HFF-Myc (cell line): ENCODE measurements around the gene TBC1D14.

Source experiments
- DNase-seq: peaks from one replicate; pipeline ENCODE4 v3.0.0-alpha.2; 2011; ENCODE audit warnings: low read depth; ENCODE audit errors: extremely low read depth
- H3K4me3 ChIP-seq: replicated peaks from 2 replicates; pipeline ENCODE4 v1.5.1; 2011; ENCODE audit warnings: low read depth, mild to moderate bottlenecking, control low read depth, low read length
- CTCF ChIP-seq: IDR thresholded peaks from 2 replicates; pipeline ENCODE4 v1.5.1; 2012; ENCODE audit warnings: mild to moderate bottlenecking, low read depth, low read length, control low read depth; ENCODE audit errors: missing control alignments

Gene TBC1D14

DNA sequence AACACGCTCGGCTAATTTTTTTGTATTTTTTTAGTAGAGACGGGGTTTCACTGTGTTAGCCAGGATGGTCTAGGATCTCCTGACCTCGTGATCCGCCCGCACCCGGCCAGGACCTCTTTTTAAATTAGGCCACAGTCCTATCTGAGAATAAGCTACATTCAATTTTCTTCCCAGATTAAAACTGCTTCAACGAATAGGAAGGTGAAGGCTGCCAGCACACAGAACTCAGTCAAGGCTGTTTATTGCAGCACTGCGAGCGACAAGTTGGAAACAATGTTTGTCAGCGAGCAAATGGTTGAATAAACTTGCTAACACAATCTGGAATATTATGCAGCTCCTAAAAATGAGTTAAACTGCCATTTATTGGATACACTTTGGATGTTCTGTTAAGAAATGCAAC, 156.4 kb downstream of the TBC1D14 start:
- no peak for DNase-seq
- peak overlapping the region; percentile 65 for H3K4me3 ChIP-seq

GRCh38 chr4:7066493-7066892, 156.9 kb downstream of the TBC1D14 start:
- TF ChIP-seq CTCF = no peak
- DNase-seq = no peak
- H3K4me3 ChIP-seq = peak overlapping the region; percentile 65

More for the DNA sequence above, 156.4 kb downstream of the TBC1D14 start:
- no peak for TF ChIP-seq CTCF

DNA sequence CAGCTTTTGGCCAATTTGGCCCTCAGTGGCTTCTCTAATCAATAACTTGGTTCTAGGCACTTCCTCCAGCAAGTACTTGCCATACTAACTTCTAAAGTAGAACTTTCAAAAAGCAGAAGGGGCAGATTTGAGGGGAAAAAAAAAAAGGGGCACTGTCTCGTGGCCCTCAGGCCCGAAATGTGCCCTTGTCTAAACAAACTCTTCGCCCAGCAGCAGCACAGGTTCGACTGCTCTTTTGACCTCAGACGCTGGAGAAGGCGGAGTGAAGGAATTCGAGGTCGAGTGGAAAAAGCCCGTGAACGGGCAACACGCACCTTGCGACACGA, 157.5 kb downstream of the TBC1D14 start:
- TF ChIP-seq CTCF = no peak
- peak overlapping the region; percentile 65 for H3K4me3 ChIP-seq
- DNase-seq = no peak

DNA sequence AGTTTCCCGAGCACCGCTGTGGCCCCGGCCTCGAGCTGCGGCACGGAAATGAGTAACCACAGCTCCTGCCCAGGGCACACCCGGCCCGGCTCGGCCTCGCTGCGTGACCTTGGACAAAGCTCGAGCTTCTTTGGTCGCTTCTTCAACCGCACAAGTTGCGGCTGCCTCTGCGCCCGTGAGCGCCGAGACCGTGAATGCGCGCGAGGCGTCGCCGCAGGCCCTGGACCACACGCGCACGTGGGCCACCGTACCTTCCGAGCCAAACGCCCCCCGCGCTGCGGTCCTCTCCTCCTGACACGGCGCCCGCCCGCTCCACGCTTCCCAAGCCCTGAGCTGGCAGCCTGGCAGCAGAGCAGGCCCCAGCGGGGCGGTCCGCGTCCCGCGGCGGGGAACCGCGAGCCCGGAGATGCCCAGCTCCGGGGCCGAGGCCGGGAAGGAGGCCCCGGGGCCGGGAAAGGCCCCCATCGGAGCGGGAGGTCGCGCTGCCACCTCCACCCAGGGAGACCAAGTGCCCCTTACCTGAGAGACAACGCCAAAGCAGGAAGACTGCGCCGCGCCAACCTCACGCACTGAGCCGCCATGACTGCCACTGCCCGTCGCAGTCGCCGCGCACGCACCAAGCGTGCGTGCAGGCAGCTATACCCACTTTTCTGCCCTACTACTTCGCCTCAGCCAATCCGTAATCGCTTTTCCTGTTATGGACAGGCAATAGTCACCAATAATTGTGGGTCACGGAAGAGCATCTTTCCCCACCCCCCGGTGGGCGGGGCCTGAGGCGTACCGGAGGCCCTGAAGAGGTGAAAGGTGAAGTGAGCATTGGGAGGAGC, 158.0 kb downstream of the TBC1D14 start, which contains the start of gene GRPEL1:
TSS of gene GRPEL1 (minus strand) at position 613 of the 827 bp plus-strand sequence. CDS start at position 581, 32 bp downstream.
- peak within 1 kb of the TSS; percentile 65 for H3K4me3 ChIP-seq
- DNase-seq = peak; percentile 99
- no peak for TF ChIP-seq CTCF

- no peak for TF ChIP-seq CTCF
- peak overlapping the region; percentile 65 for H3K4me3 ChIP-seq
- DNase-seq = no peak
These were observed 158.7 kb downstream of the TBC1D14 start for GRCh38 chr4:7068279-7068842.

- peak overlapping the region; percentile 65 for H3K4me3 ChIP-seq
- DNase-seq = no peak
- no peak for TF ChIP-seq CTCF
These were observed 159.3 kb downstream of the TBC1D14 start for GRCh38 chr4:7068883-7069282.
